Mucosa of descending colon (tissue), 3 donors: Measurements from ENCODE around the gene SLC24A5. TPM values are rescaled to one million over a fixed set of nuclear protein-coding genes. Genes with fewer than 3 reads are reported as not detected.
A peak's percentile ranks its signal among the peaks of the same experiment; 100 is the strongest.

Experiments used
- ATAC-seq: fragments of 200-7000 bp; cut with Tn5 transposase; one replicate; pipeline ENCODE4 v1.9.1; 2020; ENCODE audit warnings: mild to moderate bottlenecking, moderate library complexity
- DNase-seq, 3 donors: peaks; one replicate each; pipeline ENCODE4 v3.0.0-alpha.2; 2020
- H3K36me3 ChIP-seq: fragments of 200-600 bp; one replicate; pipeline ENCODE4 v1.8.0; 2021; ENCODE audit warnings: low read depth, mild to moderate bottlenecking
- H3K4me1 ChIP-seq: fragments of 200-600 bp; one replicate; pipeline ENCODE4 v1.8.0; 2021; ENCODE audit warnings: low read depth, mild to moderate bottlenecking
- H3K4me3 ChIP-seq: fragments of 200-600 bp; one replicate; pipeline ENCODE4 v1.8.0; 2021; ENCODE audit warnings: mild to moderate bottlenecking
- H3K9me3 ChIP-seq: fragments of 200-600 bp; one replicate; pipeline ENCODE4 v1.8.0; 2021; ENCODE audit warnings: mild to moderate bottlenecking
- CTCF ChIP-seq: fragments of 200-600 bp; IDR thresholded peaks from one replicate; pipeline ENCODE4 v1.8.0; 2022; ENCODE audit warnings: antibody characterized with exemption, mild to moderate bottlenecking
- intact Hi-C, 2 donors: fragments of 100-400 bp; cut with DNase I in 1 of 2; cut with micrococcal nuclease in 1 of 2; formaldehyde crosslinking; loops; one replicate each; pipeline versions ENCODE4 v1.11.0 to v1.11.1; 2022; cut with DNase I, micrococcal nuclease
- total RNA-seq, 3 donors: library from RNA; stranded (reverse); fragmentation: NEBNext Ultra II Directional in 2 of 3; extraction: Animal tissue kit (Norgen Biotek cat#: 25700) in 2 of 3; gene quantifications; one replicate each; pipeline versions ENCODE4 v1.2.1 to v1.2.4, GENCODE V29; 2021 to 2023
- donor health status: DM: no; HTN: no; CAD: no; lungs with moderate emphysema.
- donor health status: DM: no; HTN: no; CAD: no.
- donor health status: DM: no; HTN: yes; CAD: no.

The SLC24A5 gene
- total RNA-seq, 3 donors from 2014 or later = not detected

GRCh38 chr15:48109856-48110531 is 10.8 kb upstream of the SLC24A5 start:
- TF ChIP-seq CTCF = no peak
- no peaks in the 10 kb centered on the region for H3K36me3 ChIP-seq
- ATAC-seq = no peak
- H3K4me1 ChIP-seq = no peaks in the 10 kb centered on the region
- no peak for DNase-seq
- intact Hi-C loops = no loop called here
- no peak overlapping the region for H3K4me3 ChIP-seq
- no peaks in the 10 kb centered on the region for H3K9me3 ChIP-seq

GRCh38 chr15:48112242-48112641 is 8.5 kb upstream of the SLC24A5 start:
- DNase-seq (peak in 1 of 3 donors; percentile 21), ATAC-seq (peak; percentile 33)
- Histone ChIP-seq H3K4me1 (no peaks in the 10 kb centered on the region), H3K9me3 (no peaks in the 10 kb centered on the region), H3K4me3 (no peak overlapping the region), H3K36me3 (no peaks in the 10 kb centered on the region)
- no peak for TF ChIP-seq CTCF
- intact Hi-C loops = no loop called here

GRCh38 chr15:48119277-48119676 is 1.5 kb upstream of the SLC24A5 start:
- TF ChIP-seq CTCF = no peak
- Histone ChIP-seq H3K9me3 (no peaks in the 10 kb centered on the region), H3K4me1 (no peaks in the 10 kb centered on the region), H3K4me3 (no peak overlapping the region), H3K36me3 (no peaks in the 10 kb centered on the region)
- DNase-seq (no peak), ATAC-seq (no peak)
- intact Hi-C loops = no loop called here

GRCh38 chr15:48121849-48122248 is 1.1 kb downstream of the SLC24A5 start:
- no peak overlapping the region for H3K4me3 ChIP-seq
- no peaks in the 10 kb centered on the region for H3K9me3 ChIP-seq
- TF ChIP-seq CTCF = no peak
- H3K4me1 ChIP-seq = no peaks in the 10 kb centered on the region
- DNase-seq (no peak), ATAC-seq (no peak)
- intact Hi-C loops = no loop called here
- no peaks in the 10 kb centered on the region for H3K36me3 ChIP-seq

GRCh38 chr15:48126667-48127355 is 6.0 kb downstream of the SLC24A5 start:
- no peak for TF ChIP-seq CTCF
- Histone ChIP-seq H3K36me3 (no peaks in the 10 kb centered on the region), H3K9me3 (no peaks in the 10 kb centered on the region), H3K4me1 (no peaks in the 10 kb centered on the region), H3K4me3 (no peak overlapping the region)
- DNase-seq (no peak), ATAC-seq (no peak)
- intact Hi-C loops = no loop called here
